ENCODE measurements around the gene ADGRL2.
A peak's percentile ranks its signal among the peaks of the same experiment; 100 is the strongest.

ADGRL2 gene

DNA sequence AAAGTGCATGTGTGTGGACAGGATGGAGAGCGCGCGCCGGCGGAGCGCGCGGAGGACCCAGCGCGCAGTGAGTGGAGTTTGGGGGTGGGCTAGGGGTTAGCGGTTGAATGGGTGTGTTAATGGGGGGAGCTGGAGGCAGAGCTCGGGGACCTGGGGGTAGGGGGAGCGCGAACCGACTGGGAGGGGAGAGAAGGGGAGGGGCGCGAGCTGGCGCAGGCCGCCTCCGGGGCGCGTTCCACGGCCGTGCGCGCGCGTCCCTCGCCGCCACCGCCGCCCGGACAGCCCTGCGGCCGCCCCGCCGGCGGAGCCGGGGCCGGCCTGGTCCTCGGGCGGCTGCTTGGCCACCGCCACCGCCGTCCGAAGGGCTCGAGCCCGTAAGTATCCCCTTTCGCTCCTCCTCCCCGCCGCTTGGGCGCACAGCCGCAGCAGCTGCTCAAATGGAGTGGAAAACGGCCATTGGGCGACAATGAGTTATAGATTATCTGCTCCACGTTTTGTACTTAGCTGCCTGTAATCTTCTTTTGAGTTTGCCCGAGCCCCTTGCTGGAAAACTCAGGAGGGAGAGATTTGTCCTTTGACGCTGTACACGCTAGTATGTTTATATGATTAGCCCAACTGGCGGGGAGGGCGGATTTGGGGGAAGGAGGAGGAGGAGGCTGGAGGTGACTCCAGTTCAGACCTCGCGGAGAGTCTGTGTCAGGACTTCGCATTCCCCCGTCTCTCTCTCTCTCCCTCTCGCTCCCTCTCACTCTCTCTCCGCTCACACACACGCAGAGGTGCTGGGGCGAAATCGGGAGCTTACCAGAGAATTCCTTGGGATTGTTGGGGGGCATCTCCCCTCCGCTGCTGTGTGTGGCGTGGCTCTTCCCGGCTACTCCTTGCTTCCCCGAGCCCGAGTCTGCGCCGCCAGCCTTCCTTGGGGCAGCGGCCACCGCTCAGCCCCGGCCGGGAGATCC, at the start of gene ADGRL2:
Gene ADGRL2 (plus strand): TSS at position 240 of the 956 bp plus-strand sequence. CDS start 36,051 bp downstream, outside the sequence.
- DNase-seq, result peak in 1 of 2 donors; percentile 1

DNA sequence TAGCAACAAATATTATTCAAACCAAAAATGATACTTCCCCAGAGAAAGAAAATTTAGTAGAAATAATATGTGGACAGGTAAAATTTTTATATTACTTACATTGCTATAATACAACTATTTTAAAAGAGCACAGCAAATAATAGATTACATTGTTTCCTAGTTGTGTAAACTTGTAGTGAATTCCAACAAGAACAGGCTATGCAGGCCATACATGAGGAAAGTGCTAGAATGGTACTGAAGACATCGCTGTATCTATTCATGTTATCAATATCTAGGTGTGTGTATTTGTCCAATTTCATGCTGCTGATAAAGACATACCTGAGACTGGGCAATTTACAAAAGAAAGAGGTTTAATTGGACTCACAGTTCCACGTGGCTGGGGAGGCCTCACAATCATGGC, 47.9 kb upstream of the ADGRL2 start:
- DNase-seq, result no peak

DNA sequence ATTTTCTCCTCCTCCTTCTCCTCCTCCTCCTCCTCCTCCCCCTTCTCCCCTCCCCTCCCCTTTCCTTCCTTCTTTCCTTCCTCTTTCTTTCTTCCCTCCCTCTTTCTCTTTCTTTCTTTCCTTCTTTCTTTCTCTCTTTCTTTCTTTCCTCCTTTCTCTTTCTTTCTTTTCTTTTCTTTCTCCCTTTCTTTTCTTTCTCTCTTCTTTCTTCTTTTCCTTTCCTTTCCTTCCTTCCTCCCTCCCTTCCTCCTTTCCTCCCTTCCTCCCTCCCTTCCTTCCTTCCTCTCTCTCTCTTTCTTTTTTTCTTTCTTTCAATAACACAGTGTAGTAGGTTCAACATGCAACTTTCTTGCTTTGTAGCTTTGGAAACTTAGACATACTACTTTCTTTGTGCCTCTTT, 46.3 kb upstream of the ADGRL2 start:
- no peak for DNase-seq

DNA sequence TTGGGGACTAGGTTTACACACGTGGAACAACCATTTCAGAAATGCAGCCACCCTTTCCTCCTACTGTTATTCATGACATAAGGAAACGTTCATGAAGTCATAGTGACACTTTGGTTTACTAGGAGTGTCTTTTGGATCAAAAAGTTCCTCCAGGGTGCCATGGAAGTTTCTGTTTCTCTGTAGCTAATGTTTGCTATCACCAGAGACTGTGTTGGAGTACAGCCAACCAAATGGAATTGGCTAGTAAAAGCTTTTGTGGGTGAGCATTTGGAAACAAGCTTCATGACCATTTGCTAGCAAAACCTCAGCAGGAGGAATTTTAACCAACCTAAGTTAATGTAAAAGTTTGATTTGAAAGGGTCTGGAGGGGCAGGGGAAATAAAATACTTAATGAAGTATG, 43.9 kb upstream of the ADGRL2 start:
- no peak for DNase-seq

DNA sequence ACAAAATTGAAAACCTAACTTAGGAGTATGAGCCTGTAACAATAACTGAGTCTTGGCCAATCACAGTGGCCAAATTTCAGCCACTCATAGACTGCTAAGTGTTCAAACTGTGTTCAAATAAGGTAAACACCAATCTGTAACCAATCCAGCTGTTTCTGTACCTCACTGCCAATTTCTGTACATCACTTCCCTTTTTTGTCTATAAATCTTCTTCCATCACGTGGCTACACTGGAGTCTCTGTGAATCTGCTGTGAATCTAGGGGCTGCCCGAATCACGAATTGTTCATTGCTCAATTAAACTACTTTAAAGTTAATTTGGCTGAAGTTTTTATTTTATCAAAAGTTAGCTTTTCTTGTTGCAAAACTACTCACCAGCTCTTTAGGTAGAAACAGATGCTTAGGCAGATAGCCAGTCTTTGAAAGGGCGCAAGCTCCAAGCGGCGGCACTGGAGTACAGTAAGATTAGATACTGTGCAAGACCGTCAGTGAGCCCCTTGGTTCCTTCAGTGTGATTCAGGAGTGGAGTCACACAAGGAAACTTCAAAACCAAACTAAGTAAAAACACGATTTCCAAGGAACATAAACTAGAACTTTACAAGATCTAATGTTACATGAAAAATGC, 43.2 kb upstream of the ADGRL2 start:
- DNase-seq, result no peak

DNA sequence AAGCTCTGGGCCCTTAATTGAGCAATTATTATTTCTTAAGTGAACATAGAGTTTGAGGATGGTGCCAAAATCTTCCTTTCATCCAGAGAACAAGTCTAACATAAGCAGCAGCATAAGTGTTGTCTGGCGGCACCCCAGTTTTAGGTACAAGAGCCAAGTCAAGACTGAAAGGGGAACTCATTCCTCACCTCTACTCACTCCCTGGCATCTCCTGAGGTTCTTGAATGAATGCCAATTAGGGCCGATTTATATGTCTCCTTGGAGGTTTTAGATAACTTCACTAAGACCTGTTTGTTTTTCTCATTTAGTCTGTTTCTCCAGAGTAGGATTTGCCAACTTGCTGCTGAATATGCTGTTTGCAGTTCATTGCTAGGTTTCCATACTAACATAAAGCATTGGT, 42.6 kb upstream of the ADGRL2 start:
- no peak for DNase-seq

DNA sequence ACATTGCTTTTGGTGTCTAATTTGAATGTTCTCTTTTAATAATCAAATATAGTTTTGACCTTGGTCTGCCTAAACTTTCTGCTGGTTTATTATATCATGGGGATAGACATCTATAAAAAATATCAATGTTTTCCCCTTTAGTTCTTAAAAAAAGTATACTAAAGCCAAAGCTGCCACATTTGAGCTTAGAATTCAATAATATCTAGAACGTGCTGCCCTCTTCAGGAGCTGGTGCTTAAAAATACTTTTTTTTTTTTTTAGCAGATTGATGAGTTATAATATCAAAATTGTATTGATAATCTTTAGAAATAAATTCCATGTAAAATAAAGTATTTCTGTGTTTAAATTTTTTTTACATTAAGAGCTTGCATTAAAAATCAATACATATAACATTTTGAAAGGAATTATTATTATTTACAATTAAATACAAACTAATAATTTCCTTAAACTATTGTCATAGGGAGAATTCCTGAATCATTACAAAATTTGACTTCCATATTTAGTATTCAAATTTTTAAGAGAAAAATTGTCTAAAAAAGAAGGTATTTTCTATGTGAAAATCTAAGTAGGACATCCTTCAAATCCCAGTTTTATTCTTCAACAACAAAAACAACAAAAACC, 40.1 kb upstream of the ADGRL2 start:
- no peak for DNase-seq

DNA sequence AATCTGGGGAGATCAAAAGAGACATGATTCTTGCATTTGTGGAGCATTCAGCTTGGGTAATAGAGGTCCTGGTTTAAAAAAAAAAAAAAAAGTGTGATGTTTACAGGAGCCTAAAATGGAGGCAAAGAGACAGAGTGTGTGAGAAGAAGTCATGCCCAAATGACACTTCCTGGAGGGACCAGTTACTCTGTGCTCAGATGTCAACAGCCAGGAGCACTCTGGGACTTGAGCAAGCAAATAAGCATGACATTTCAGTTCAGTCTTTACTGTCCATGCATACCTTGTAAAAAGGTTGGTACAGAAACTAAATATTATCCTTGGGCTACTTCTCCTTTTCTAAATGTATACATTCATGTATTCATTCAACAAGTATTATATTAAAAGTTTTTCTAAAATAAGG, 25.2 kb upstream of the ADGRL2 start:
- DNase-seq, result no peak

DNA sequence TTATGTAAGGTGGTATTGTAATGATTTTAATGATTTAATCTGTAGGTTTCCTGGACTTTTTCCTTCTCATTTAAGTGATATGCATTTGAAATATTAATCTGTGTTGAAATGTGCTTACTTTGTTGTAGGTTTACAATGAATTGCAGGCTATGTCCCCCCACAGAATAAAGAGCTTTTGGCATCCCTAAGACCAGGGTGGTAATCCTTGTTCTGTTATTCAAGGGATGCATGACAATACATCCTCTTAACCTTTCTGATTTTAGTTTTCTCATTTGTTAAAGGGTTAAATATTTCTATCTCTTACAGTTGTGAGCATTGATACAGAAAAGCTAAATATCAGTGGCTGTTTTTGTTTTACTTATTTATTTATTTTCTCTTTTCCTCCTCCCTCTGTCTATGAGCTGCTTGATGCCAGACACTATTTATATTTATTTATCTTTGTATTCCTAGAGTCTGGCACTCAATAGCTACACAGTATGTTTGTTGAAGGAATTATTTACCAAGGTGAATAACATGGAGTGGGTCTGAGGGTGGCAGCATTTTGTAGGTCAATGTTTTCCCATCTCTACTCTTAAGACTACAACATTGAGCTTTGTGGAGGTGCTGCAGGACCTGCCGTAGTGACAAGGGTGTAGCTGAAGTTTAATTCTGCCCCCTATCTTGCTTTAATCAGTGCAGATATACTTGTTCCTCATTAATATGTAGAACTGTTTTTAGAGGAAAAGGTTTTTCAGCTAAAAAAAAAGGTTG, 19.9 kb upstream of the ADGRL2 start:
- DNase-seq, result no peak

DNA sequence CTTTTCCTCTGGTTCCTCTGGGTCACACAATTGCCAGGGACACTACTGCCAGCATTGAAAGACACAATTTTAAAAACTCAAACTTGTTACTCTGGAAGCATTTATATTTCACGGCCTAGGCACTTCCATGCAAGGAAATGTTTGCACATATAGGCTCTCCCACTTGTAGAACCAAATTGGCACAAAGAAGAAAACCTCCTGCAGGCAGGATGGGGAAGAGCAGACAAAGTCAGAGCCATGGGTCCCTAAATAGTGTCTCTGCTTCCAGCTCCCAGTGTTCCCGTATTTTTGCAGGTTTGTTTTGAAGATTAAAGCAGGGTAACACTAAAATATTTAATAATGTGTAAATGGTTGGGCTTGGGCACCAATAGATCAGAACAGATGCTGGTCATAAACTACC, 19.0 kb upstream of the ADGRL2 start:
- DNase-seq, result no peak

DNA sequence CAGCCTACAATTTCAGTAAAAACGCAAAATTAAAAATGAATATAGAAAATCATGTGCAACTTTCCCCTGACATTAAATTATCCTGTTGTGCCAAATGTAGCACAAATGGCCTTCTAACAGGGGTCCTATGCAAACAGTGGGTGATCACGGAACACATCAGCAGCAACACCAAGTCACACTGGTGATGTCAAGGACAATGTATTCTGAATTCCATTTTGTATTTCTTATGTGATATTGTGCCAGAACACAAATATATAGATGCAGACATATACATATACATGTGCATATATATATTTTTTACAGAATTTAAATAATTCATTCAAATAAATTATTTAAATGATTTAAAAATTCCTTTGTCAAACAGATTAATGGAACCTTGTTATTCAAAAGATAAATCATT, 8.6 kb upstream of the ADGRL2 start:
- DNase-seq, result no peak

DNA sequence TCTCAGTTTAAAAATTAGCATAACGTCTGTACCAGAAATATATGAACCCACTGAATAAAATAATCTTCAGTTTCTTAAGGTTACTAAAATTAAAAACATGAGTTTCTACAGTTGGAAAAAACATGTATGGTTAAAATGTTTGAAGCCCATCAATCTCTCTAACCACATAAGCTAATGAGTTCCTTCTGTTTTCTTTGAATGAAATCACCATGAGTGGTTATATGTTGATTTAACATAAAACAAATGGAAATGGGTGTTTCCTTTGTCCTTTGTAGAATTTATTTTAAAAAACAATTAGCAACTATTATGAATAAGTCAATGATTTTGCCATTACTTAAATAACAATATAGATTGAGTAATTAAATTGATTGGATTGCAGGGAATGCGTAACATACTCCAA, 3.0 kb upstream of the ADGRL2 start:
- DNase-seq, result no peak

DNA sequence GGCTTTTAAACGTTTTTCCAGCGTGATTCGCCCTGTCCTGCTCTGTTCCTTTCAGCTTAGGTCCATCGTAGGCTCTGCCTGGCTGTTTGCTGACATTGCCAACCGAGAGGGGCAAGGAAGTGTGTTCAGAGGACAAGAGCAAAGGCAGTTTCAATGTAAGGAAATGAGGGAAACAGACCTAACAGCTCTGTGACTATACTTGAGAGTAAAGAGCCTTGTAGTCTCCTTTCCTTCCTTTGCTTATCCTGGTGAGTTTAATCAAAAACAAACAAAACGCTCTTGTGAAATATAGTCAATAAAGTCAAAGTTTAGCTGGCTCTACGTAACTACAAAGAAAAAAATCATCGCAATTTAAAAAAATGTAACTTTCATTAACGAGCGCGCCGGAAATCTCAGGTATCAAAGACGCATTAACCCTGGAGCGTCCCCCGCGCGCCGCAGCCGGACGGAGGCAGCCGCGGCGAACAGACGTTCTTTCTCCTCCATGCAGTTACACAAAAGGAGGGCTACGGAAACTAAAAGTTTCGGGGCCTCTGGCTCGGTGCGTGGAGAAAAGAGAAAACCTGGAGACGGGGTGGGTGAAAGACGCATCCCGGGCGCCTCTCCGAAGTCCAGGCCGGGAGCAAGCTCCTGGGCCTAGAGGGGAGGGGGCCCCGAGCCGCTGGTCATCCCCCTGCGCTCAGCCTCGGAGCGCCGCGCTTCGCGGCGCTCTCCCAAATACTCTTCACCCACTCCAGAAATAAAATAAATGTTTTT, 617 bp upstream of the ADGRL2 start:
- no peak for DNase-seq

DNA sequence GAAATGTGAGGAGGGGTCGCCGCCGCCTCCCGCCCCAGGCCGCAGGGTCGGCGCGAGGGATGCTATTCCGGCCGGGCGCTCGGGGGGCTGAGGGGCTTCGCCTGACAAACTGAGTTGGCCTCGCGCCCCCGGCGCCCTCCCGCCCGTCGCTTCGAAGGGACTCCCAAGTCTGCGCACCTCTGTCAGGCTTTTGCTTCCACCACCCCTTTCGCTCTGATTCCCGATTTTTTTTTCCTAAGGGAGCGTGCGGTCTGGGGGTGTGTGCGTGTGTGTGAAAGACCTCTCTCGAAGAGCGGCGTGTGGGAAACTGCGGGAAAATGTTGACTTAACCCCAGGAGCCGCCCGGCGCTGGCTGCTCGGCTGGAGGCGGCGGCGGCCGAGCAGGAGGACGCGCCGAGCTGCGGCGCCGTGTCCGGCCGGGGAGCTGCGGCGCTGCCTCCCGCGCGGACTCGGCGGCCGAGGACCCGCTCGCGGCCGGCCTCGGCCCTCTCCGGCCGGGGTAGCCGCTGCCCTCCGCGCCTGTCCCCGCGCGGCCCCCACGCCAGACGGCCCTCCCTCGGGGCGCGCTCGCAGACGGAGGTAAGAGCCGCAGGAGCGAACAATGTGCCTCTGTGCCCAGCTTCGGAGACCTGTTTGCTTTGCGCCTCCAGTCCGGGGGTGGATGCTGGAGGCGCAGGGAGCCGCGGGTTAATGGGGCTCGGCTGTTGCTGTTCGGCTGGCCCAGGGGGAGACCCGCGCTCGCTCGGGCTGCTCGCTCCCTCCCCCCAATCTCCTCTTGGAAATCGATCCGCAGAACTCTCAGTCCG, 1.1 kb downstream of the ADGRL2 start:
- no peak for DNase-seq

DNA sequence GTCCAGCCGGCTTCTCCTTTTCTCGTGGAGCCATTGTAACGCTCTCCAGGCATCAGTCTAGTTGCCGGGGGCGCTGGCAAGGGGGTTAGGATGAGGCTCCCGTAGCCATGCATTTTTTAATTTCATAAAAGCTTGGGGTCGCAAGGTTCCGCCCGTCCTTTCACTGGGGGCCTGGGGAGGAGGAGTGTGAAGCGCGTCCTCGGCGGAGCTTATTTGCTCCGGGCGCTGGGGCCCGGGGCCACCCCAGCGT, 1.6 kb downstream of the ADGRL2 start:
- no peak for DNase-seq

DNA sequence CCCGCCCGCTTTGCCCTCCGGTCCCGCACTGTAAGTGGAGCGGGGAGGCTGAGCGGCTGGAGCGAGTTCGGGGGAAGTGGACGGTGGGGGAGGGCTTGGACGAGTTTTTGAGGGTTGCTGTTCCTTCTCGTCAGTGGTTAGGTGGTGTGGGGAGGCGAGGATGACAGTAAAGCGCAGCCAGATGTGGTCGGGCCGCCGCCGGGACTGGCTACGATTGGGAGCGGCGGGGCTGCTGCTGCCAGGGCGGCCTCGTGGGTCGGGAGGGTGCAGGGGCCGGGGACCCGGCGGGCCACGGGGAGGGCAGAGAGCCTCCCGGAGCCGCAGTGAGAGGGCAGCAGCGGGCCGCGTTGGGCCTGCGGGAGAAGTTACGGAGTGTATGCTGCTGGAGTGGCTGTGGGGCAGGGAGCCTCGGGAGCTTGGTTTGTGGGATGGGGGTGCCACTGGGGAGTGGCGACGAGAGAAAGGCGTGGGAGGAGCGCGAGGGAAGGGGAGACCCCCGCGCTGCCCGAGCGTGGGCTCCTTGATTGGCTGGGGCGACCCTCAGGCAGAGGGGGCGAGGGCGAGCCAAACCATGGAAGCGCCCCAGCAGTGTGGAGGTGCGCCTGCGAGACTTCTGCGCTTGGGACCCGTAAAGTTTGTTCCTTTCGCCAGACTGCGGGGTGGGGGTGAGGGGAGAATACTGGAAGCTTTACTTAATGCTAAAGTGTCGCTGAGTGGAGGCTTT, 2.1 kb downstream of the ADGRL2 start:
- no peak for DNase-seq

DNA sequence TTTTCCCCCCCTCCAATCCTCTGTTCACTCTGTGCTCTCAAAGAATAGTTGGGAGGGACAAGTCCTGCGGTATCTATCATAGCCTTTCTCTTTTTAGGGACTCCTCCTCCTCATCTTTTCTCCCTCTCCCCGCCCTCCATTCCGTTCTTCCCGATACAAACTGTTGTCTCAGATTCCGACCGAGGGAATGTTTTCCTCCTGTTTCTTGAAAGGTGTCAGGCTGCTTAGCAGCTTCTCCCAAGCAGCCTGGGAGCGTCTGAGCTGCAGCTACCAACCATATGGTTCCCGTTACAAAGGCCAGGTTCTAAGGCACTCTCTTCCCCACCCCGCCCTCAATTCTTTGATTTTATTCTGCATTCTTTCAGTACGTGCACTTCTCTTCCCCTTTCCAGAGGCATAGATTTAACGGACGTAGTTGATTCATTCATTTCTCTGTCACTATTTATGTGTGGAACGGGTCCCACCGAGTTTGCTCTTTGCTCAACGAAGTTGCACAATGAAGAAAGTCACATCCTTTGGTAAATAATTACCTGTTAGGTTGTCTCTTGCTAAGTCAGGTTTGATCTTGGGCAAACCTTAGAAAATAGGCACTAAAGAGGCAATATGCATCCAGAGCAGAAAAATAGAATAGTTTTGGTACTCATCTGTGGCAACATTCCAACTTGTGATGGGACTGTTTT, 2.8 kb downstream of the ADGRL2 start:
- DNase-seq, result no peak

DNA sequence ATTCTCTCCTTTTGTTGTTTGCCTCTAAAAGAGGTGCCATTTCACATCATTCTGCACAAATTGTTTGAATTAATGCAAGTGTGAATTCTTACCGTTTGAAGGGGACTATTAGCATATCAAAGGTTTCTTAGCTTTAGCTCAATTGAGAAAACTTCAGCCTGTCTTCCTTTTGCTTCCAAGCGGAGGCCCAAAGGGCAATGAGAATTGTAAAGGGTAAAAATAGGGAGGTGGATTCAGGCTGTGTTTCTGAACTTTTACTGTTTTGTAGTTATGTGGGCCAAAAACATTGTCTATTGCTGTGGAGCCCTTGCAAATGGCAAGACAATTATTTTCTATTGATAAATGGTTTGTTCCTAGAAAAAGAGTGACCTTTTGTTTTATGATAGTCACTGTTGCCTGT, 3.6 kb downstream of the ADGRL2 start:
- no peak for DNase-seq

DNA sequence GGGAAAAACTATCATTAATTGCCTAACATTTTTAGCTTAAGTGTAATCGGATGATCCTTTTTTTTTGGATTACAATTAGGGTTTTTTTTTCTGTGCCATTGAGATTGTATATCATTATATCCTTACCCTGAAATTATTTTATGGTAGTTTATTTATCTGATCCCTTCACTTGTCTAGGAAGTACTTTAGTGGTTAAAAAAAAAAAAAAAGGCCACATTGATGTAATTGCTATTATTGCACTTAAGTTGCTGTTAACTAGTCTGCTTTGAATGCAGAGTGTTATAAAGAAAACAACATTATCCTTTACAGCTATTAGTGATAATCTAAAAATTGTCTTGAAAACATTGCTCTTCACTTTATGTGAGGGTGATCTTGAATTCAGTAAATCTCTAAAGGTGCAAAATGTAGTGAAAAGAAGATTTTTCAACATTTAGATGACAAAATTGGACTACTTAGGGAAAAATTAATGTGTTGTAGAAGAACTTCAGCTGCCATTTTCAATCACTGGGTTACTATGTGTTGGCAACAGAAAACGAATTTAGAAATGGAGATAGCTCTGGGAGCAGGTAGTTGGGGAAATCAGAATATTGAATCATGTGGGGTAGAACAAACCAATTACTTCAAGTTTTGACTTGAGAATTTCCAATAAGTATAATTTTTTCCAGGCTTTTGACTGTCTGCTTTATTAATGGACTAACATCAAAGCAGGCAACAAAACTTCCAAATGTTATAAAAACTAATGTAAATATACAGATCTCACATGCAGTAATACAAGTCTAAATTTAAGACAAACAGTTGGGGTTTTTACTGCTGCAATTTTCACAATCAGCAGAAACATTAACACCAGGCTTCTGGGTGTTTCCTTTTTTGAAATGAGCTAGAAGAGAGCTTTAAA, 5.0 kb downstream of the ADGRL2 start:
- DNase-seq, result no peak

DNA sequence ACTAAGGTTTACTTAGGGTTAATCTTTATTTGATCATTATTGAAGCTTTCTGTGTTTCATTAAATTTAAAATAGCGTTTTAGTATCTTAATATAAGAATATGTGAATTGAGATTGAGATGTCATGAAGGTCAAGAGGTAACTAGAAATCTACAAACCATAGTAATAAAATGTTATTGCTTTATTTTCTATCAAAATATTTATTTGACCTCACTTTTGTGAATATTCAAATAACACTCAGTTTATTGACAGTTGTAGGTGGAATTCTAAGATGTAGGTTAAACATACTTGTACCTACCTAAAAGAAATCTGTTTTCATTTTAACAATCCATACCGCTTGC, 5.7 kb downstream of the ADGRL2 start:
- no peak for DNase-seq
